Motor neuron (in vitro differentiated cells): ENCODE data around the gene DPEP2NB. TPM values are rescaled to one million over a fixed set of nuclear protein-coding genes. Genes with fewer than 3 reads are reported as not detected.

ENCODE experiments used
- ATAC-seq, 8 experiments: fragments of 200-7000 bp; cut with Tn5 transposase; replicated peaks in 6 of 8; 2 replicates each; pipeline ENCODE4 v1.8.0; 2021; ENCODE audit warnings: mild to moderate bottlenecking in 8 of 8, moderate library complexity in 8 of 8
- H3K27ac ChIP-seq, 2 donors: fragments of 250-450 bp; sonication (Bioruptor Pico); 2 replicates each; pipeline ENCODE4 v1.9.0; 2021; ENCODE audit warnings: antibody characterized with exemption in 2 of 2, mild to moderate bottlenecking in 2 of 2, moderate library complexity in 1 of 2
- H3K4me1 ChIP-seq, 2 donors: fragments of 250-450 bp; sonication (Bioruptor Pico); replicated peaks in 1 of 2; 2 replicates each; pipeline ENCODE4 v1.6.1; 2021; ENCODE audit warnings: antibody characterized with exemption in 2 of 2, mild to moderate bottlenecking in 2 of 2, moderate library complexity in 1 of 2
- H3K4me3 ChIP-seq, 5 donors: fragments of 250-450 bp; sonication (Bioruptor Pico); 2 replicates each; pipeline ENCODE4 v1.9.0; 2021; ENCODE audit warnings: antibody characterized with exemption in 5 of 5, mild to moderate bottlenecking in 5 of 5, moderate library complexity in 4 of 5
- WGBS, 10 experiments: fragments of 450-650 bp; shearing (Covaris generic); methylation state at CpG; one replicate each; pipeline ENCODE4 v1.0.0; 2022; 5-methylcytosine and 5-hydroxymethylcytosine counted together
- in situ Hi-C, 9 experiments: fragments of 400-800 bp; cut with MboI; loops; one replicate each; pipeline ENCODE4 v1.15.0; 2021; ENCODE audit warnings: low sequenced_read_pairs in 9 of 9, low pct_unique_long_range_greater_than_20kb in 2 of 9; ENCODE audit not compliant: unreplicated experiment in 9 of 9
- total RNA-seq, 8 experiments: library from RNA; unstranded; fragments of 300-600 nt; gene quantifications; 2 replicates each; pipeline versions ENCODE4 v1.2.3 to v1.2.4, GENCODE V29; 2022

The DPEP2NB gene
- total RNA-seq, 8 experiments from 2014 or later, result not detected

GRCh38 chr16:67971111-67971510 lies 44.6 kb downstream of the DPEP2NB start:
- ATAC-seq, result no peak
- in situ Hi-C loops, result no loop called here

DNA sequence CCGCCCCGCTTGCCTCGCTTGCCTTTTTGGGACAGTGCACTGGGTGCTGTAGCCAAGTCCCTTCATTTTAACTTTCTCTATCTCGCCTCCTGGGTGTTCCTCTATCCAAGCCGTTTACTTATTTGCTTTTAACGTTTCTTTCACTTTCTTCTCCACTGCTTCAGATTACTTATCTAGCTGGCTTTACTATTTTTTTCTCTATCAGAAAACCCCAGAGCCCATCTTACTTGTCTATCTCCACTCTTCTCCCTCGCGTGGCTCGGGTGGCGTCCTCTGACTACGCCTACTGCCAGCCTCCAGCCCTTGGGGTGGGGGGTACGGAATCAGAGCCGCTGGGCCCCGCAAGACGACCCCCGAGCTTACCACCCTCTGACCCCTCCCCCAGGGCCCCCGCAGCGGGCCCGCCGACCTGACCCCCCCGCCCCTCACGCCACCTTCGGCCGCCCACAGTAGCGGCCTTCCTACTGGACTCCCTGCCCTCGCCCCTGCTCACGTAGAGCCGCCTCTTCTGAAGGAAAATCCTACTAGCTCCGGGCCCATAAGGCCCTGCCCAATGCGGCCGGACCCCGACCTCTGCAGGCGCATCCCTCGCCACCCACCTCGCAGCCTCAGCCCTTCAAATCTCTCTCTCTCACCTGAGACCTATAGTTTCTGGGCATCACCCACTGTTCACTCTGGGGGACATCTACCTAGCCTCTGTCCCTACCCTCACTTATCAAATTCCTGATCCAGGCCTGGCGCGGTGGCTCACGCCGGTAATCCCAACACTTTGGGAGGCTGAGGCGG lies 46.3 kb downstream of the DPEP2NB start:
- H3K27ac ChIP-seq, result no peak overlapping the region
- in situ Hi-C loops, result no loop called here
- ATAC-seq, result no peak
- H3K4me3 ChIP-seq, result peak overlapping the region in 2 of 5 donors; percentile 42 to 61
- H3K4me1 ChIP-seq, result peaks cover 0 to 5% of the 10 kb centered on the region in 2 donors
- 0 to 80% (median 80%) methylated on average over 1 to 7 of the region's 40 CpGs; no CpG with 5 or more reads in 3 of the 10 experiments for WGBS, 10 experiments

More at GRCh38 chr16:67971111-67971510, 44.6 kb downstream of the DPEP2NB start:
- WGBS, 10 experiments, result 80 to 100% (median 89%) methylated on average over 2 to 7 of the region's 9 CpGs; no CpG with 5 or more reads in 2 of the 10 experiments
- Histone ChIP-seq H3K4me1 (peaks cover 0 to 5% of the 10 kb centered on the region in 2 donors), H3K27ac (no peak overlapping the region), H3K4me3 (no peak overlapping the region)

DNA sequence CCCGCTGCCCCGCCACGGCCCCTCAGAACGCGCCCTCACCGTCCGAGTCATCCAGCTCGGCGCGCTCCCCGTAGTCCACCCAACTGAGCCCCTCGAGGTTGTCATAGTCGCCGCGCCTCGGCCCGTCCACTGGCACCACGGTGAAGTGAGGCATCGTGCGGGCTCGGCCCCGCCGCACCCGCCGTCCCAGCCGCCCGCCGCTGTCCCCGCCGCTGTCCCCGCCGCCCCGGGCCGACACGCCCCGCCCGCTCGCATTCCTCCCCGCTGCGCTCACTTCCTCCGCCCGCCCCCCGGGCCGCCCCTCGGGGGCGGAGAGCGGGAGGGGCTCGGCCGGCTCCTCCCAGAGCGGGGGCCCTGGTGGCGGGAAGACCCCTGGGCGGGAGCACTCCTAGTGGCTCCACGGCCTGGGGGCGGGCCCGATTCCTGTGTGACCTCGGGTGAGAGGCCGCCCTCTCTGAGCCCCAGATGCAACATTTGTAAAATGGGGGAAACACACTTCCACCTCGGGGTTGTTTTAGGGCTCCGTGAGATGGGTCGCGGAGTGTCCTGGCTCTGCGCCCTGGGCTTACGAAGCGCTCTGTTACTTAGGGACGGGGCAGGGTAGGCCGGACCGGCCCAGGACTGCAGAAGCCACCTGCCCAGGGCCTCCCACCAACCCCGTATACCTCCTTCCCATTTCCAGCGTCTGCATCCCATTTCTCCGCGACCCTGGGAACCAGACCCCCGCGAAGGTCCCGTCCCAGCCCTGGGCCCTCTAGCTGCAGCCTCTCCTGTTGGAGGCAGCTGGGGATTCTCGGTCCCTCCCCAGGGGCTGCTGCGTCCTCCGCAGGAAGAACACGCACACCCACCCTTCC lies 47.1 kb downstream of the DPEP2NB start, which contains the start of gene SLC12A4:
Gene SLC12A4, minus strand, starts transcription at position 238 of the 854 bp plus-strand sequence. Its CDS starts 84 bp downstream, at position 154.
- Histone ChIP-seq H3K27ac (peak within 1 kb of the TSS in 1 of 2 donors; percentile 35), H3K4me1 (peaks cover 0 to 5% of the 10 kb centered on the region in 2 donors), H3K4me3 (peak within 1 kb of the TSS; percentile 29 to 61 (median 42))
- peak; percentile 54 to 84 (median 76) for ATAC-seq
- 4 to 40% (median 9%) methylated on average over 1 to 4 of the region's 78 CpGs; no CpG with 5 or more reads in 7 of the 10 experiments for WGBS, 10 experiments
- in situ Hi-C loops, result no loop called here

DNA sequence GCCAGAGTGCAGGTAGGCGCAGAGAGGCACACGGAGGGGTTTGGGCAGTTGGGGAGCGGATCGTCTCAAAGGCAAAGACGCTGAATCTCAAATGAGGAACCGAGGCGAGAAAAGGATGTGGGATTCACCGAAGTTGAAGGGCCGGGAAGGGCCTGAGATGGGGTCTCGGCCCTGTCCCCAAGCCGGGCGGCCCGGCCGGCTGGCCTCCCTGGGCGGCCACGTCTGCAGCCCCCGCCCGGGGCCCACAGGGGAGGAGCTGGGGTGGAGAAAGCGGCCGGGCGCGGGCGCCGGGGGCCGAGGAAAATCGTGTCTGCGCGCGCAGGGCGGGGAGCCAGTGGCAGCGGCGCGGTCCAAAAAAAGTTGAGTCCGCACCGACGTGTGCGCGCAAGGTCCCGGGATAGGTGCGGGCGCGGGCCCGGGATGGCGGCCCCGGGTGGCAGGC lies 47.7 kb downstream of the DPEP2NB start:
- in situ Hi-C loops, result no loop called here
- peak; percentile 16 to 61 (median 50) for ATAC-seq
- peak overlapping the region in 1 of 2 donors; percentile 35 for H3K27ac ChIP-seq
- H3K4me1 ChIP-seq, result peaks cover 0 to 5% of the 10 kb centered on the region in 2 donors
- 0 to 27% (median 0%) methylated on average over 1 to 6 of the region's 45 CpGs; no CpG with 5 or more reads in 6 of the 10 experiments for WGBS, 10 experiments
- peak overlapping the region; percentile 29 to 61 (median 42) for H3K4me3 ChIP-seq

DNA sequence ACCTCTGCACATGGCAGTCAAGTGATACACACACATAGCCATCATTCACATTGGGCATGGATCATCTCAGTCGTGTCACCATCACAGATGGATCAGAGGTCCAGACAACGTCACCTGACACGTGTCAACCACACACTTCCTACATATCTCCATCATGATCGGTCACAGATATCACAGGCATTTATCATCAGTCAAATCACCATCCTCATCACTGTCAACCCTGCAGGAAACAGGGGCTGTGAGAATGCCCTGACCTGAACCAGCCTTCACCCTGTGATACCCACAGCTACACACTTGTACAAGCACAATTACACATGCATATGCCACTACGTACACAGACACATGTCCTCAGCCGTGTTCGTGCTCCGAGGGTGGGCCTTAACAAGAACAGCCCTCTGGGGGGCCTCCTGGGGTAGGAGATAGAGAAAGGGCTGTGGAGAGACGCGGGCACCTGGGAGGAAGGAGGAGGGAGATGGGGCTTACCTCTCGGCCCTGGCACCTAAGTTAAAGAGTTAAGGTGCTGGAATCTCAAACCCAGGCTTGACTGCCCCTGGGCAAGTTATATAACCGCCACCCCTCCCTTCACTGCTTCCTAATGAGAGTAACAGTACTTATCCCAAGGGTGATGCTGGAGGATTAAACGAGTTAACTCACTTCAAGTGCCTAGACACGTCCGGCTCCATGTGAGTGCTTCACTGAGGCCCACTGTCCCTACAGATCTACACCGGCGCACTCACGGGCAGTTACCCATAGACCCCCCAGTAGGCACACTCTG lies 48.3 kb downstream of the DPEP2NB start:
- Histone ChIP-seq H3K27ac (peak overlapping the region in 1 of 2 donors; percentile 35), H3K4me3 (peak overlapping the region; percentile 29 to 61 (median 42)), H3K4me1 (peaks cover 0 to 5% of the 10 kb centered on the region in 2 donors)
- peak; percentile 1 to 28 (median 14) for ATAC-seq
- 0 to 58% (median 6%) methylated on average over 1 to 11 of the region's 18 CpGs; no CpG with 5 or more reads in 3 of the 10 experiments for WGBS, 10 experiments
- in situ Hi-C loops, result no loop called here

- H3K4me3 ChIP-seq, result no peak overlapping the region
- 90% methylated on average over 2 of the region's 3 CpGs; no CpG with 5 or more reads in 9 of the 10 experiments for WGBS, 10 experiments
- in situ Hi-C loops, result no loop called here
- H3K27ac ChIP-seq, result no peak overlapping the region
- H3K4me1 ChIP-seq, result peaks cover 0 to 5% of the 10 kb centered on the region in 2 donors
- ATAC-seq, result peak in 3 of 8 experiments; percentile 20 to 48 (median 21)
Observed at GRCh38 chr16:67966549-67967182, 49.0 kb downstream of the DPEP2NB start.

DNA sequence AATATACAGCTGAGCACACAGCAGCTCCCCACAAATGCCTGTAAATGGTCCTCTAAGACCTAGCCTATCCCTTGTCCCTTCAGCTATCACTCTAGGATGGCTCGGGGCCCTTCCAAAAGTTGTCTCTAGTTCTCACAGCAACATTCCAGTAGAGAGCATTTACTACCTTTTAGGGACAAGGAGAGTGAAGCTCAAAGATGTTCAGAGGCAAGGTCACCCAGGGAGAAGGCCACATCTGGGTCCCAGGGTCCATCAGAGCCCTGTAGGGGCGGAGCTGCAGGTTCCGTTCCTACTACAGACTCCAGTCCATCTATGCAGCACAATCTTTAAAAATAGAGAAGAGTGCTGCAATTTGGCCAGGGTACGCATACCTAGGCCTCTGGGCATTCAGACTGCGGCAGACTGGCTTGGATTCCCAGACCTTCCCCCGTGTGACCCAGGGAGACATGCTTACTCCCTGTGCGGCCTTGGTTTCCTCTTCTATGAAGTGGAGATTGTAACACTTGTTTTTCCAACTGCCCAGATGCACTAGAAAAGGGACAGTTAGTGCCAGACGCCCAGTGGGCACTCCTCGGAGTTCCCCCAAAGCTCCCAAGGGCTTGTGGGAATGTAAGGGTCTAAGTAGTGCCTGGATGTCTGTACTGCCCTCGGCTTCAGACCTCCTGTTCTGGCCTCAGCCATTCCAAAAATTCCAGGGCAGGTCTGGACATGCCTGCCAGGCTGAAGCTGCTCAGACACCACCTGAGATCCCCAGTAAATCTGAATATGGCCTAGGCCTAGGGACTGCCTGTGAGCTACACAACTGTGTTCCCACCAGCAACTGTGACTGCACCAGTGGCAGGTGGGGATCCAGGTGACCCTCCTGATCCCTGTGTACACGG lies 49.8 kb downstream of the DPEP2NB start:
- peak in 2 of 8 experiments; percentile 6 to 12 for ATAC-seq
- in situ Hi-C loops, result no loop called here
- H3K4me3 ChIP-seq, result no peak overlapping the region
- WGBS, 10 experiments, result 70 to 100% (median 90%) methylated on average over 1 to 5 of the region's 11 CpGs; no CpG with 5 or more reads in 4 of the 10 experiments
- no peak overlapping the region for H3K27ac ChIP-seq
- peaks cover 0 to 5% of the 10 kb centered on the region in 2 donors for H3K4me1 ChIP-seq

GRCh38 chr16:67964477-67965131 lies 51.1 kb downstream of the DPEP2NB start:
- peaks cover 0 to 5% of the 10 kb centered on the region in 2 donors for H3K4me1 ChIP-seq
- 60 to 95% (median 82%) methylated on average over 1 to 4 of the region's 6 CpGs; no CpG with 5 or more reads in 6 of the 10 experiments for WGBS, 10 experiments
- in situ Hi-C loops, result no loop called here

GRCh38 chr16:67963662-67964321 lies 51.9 kb downstream of the DPEP2NB start:
- Histone ChIP-seq H3K4me3 (no peak overlapping the region), H3K4me1 (peaks cover 0 to 3% of the 10 kb centered on the region in 2 donors), H3K27ac (no peak overlapping the region)
- WGBS, 10 experiments, result 20 to 100% (median 60%) methylated on average over 1 to 10 of the region's 32 CpGs; no CpG with 5 or more reads in 6 of the 10 experiments
- in situ Hi-C loops, result no loop called here
- ATAC-seq, result no peak

More at GRCh38 chr16:67964477-67965131, 51.1 kb downstream of the DPEP2NB start:
- no peak overlapping the region for H3K4me3 ChIP-seq
- H3K27ac ChIP-seq, result no peak overlapping the region
- no peak for ATAC-seq
